Measurements from ENCODE around the gene GREM1. TPM values are rescaled to one million over a fixed set of nuclear protein-coding genes. Genes with fewer than 3 reads are reported as not detected.

Gene GREM1
- total RNA-seq, 1 donor from 2014 or later, result not detected

- H3K27ac Mint-ChIP-seq, result no peak overlapping the region
- H3K9me3 Mint-ChIP-seq, result peaks cover 9% of the 10 kb centered on the region
- intact Hi-C loops (cut with micrococcal nuclease), result no loop called here
- no peaks in the 10 kb centered on the region for H3K36me3 Mint-ChIP-seq (ENCODE audit: low read depth)
- no peaks in the 10 kb centered on the region for H3K4me1 Mint-ChIP-seq
- H3K4me3 Mint-ChIP-seq, result no peak overlapping the region
- peaks cover 50% of the 10 kb centered on the region for H3K27me3 Mint-ChIP-seq
- DNase-seq, result peak; percentile 59
Measured at GRCh38 chr15:32730677-32731654, 13.2 kb downstream of the GREM1 start.

GRCh38 chr15:32732574-32733157, 14.9 kb downstream of the GREM1 start:
- intact Hi-C loops (cut with micrococcal nuclease), result no loop called here
- Mint-ChIP-seq H3K4me1 (no peaks in the 10 kb centered on the region), H3K4me3 (no peak overlapping the region), H3K36me3 (ENCODE audit: low read depth) (no peaks in the 10 kb centered on the region), H3K27me3 (peaks cover 50% of the 10 kb centered on the region), H3K9me3 (no peaks in the 10 kb centered on the region), H3K27ac (no peak overlapping the region)
- DNase-seq, result no peak

DNA sequence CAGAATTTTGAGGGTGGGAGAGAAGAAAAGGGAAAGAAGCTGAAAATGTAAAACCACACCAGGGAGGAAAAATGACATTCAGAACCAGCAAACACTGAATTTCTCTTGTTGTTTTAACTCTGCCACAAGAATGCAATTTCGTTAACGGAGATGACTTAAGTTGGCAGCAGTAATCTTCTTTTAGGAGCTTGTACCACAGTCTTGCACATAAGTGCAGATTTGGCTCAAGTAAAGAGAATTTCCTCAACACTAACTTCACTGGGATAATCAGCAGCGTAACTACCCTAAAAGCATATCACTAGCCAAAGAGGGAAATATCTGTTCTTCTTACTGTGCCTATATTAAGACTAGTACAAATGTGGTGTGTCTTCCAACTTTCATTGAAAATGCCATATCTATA, 15.5 kb downstream of the GREM1 start:
- H3K27me3 Mint-ChIP-seq, result peaks cover 47% of the 10 kb centered on the region
- intact Hi-C loops (cut with micrococcal nuclease), result no loop called here
- H3K36me3 Mint-ChIP-seq (ENCODE audit: low read depth), result no peaks in the 10 kb centered on the region

DNA sequence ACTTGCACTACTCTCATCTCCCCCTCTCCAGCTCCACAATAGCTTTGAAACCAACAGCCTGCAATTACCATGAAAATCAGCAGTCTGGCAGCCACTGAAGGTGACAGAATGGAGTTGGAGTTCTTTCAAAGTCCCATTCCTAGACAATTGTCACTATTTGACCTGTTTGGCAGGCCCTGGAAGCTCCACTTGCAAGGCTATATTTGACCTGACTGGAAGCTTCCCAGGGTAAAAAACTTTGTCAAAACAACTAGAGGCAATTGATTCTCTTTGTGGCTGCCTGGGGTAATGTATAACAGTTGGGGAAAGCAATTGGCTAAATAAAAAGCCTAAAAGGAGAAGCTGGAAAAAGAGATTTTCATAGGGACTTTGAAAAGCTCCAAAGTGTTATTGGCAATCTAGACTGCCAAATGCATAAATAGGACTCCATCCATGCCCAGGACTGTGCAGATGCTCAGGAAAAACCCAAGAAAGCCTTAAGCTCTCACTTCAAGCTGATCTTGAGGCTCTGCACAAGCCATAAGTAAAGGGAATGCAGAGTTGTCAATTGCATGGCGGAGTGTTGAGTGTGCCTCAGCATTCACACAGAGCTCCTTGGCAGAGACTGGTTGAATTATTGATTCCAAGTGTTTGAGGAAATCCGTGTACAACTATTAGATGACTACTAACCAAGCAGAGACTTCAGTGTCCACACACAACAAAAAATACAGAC, 18.3 kb downstream of the GREM1 start:
- Mint-ChIP-seq H3K4me1 (no peaks in the 10 kb centered on the region), H3K27ac (no peak overlapping the region), H3K4me3 (no peak overlapping the region), H3K27me3 (peaks cover 55% of the 10 kb centered on the region), H3K9me3 (no peaks in the 10 kb centered on the region), H3K36me3 (ENCODE audit: low read depth) (no peaks in the 10 kb centered on the region)
- DNase-seq, result peak; percentile 27
- intact Hi-C loops (cut with micrococcal nuclease), result no loop called here

More for the DNA sequence above, 15.5 kb downstream of the GREM1 start:
- no peaks in the 10 kb centered on the region for H3K9me3 Mint-ChIP-seq
- H3K27ac Mint-ChIP-seq, result no peak overlapping the region
- no peaks in the 10 kb centered on the region for H3K4me1 Mint-ChIP-seq
- DNase-seq, result no peak
- no peak overlapping the region for H3K4me3 Mint-ChIP-seq

DNA sequence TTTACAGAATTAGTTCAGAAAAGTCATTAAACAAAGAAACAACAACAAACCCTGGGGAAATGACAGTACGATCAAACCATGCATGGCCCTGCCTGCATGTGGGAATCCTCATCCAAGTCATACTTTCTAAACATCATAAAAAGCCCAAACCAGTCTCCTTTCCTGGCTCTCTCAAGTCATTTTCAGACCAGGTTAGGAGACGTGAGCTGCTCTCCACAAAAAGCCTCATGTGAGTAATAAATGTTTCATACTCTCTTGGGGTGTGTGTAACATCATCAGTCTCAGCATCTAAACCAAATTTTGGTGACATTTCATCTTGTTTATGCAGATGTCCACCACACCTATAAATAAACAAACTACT, 18.9 kb downstream of the GREM1 start:
- H3K4me1 Mint-ChIP-seq, result no peaks in the 10 kb centered on the region
- H3K9me3 Mint-ChIP-seq, result no peaks in the 10 kb centered on the region
- H3K4me3 Mint-ChIP-seq, result no peak overlapping the region
- peaks cover 51% of the 10 kb centered on the region for H3K27me3 Mint-ChIP-seq
- no peak for DNase-seq
- no peak overlapping the region for H3K27ac Mint-ChIP-seq
- intact Hi-C loops (cut with micrococcal nuclease), result no loop called here
- H3K36me3 Mint-ChIP-seq (ENCODE audit: low read depth), result no peaks in the 10 kb centered on the region

GRCh38 chr15:32737304-32737703, 19.5 kb downstream of the GREM1 start:
- H3K36me3 Mint-ChIP-seq (ENCODE audit: low read depth), result no peaks in the 10 kb centered on the region
- no peaks in the 10 kb centered on the region for H3K9me3 Mint-ChIP-seq
- no peak for DNase-seq
- no peak overlapping the region for H3K4me3 Mint-ChIP-seq
- no peak overlapping the region for H3K27ac Mint-ChIP-seq
- no peaks in the 10 kb centered on the region for H3K4me1 Mint-ChIP-seq
- H3K27me3 Mint-ChIP-seq, result peaks cover 47% of the 10 kb centered on the region
- intact Hi-C loops (cut with micrococcal nuclease), result no loop called here

- no peaks in the 10 kb centered on the region for H3K36me3 Mint-ChIP-seq (ENCODE audit: low read depth)
- H3K27me3 Mint-ChIP-seq, result peaks cover 46% of the 10 kb centered on the region
- no peak overlapping the region for H3K27ac Mint-ChIP-seq
- H3K4me1 Mint-ChIP-seq, result no peaks in the 10 kb centered on the region
- no peak overlapping the region for H3K4me3 Mint-ChIP-seq
- DNase-seq, result no peak
- peaks cover 6% of the 10 kb centered on the region for H3K9me3 Mint-ChIP-seq
- intact Hi-C loops (cut with micrococcal nuclease), result no loop called here
Measured at GRCh38 chr15:32738666-32739065, 20.9 kb downstream of the GREM1 start.

DNA sequence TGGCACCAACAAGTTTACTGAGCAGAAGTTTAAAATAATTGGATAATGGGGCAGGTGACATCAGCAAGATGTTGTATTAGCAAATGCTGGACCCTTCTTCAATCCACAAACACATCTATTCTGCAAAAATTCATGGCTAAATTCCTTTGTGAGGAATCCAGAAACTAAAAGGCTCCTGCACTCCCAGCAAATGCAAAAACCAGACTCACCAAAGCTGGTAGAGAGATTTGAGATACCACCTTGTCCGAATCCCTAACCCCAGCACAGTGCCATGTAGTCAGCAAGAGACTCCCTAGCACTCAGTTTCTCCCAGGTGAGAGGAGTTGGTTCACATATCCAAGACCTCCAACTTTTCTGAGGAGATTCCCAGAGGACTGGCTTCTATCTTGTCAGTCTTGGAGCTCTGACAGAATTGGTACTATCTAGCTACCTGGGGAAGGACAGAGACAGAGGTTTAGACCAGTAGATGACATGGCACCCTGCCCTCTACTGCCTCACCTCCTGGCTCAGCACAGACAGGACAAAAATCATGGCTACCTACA, 21.8 kb downstream of the GREM1 start:
- peaks cover 6% of the 10 kb centered on the region for H3K9me3 Mint-ChIP-seq
- H3K27ac Mint-ChIP-seq, result no peak overlapping the region
- H3K27me3 Mint-ChIP-seq, result peaks cover 42% of the 10 kb centered on the region
- no peaks in the 10 kb centered on the region for H3K4me1 Mint-ChIP-seq
- no peak overlapping the region for H3K4me3 Mint-ChIP-seq
- H3K36me3 Mint-ChIP-seq (ENCODE audit: low read depth), result no peaks in the 10 kb centered on the region
- intact Hi-C loops (cut with micrococcal nuclease), result no loop called here
- DNase-seq, result no peak

DNA sequence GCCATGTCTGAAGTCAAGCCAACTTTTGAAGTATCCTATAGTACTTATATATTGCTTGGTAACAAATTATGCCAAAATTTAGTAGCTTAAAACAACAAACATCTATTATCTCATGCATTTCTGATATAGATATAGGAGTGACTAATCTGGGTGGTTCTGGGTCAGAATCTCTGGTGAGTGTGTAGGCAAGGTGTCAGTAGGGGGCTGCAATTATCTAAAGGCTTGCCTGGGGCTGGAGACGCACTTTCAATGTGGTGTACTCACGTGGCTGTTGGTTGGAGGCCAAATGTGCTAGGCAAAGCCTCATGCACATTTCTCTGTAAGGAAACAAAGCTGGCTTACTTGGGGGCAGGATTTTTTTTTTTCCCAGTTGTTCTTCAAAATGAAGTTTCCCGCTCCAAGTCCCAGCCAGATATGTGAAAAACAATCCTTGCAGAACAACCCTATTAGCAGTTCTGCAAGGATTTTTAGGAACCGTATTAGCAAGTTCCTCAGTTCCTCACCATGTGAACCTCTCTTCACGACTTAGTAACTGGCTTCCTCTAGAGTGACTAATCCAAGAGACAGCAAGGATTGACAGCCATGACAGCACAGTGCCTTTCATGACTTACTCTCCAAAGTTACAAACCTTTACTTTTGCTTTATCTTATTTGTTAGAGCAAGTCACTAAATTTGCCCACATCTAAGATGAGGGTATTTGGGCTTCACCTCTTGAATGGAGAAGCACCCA, 25.8 kb downstream of the GREM1 start:
- no peaks in the 10 kb centered on the region for H3K4me1 Mint-ChIP-seq
- H3K27ac Mint-ChIP-seq, result no peak overlapping the region
- intact Hi-C loops (cut with micrococcal nuclease), result no loop called here
- H3K36me3 Mint-ChIP-seq (ENCODE audit: low read depth), result no peaks in the 10 kb centered on the region
- no peak for DNase-seq
- H3K9me3 Mint-ChIP-seq, result peaks cover 6% of the 10 kb centered on the region
- H3K27me3 Mint-ChIP-seq, result peaks cover 28% of the 10 kb centered on the region
- H3K4me3 Mint-ChIP-seq, result no peak overlapping the region

DNA sequence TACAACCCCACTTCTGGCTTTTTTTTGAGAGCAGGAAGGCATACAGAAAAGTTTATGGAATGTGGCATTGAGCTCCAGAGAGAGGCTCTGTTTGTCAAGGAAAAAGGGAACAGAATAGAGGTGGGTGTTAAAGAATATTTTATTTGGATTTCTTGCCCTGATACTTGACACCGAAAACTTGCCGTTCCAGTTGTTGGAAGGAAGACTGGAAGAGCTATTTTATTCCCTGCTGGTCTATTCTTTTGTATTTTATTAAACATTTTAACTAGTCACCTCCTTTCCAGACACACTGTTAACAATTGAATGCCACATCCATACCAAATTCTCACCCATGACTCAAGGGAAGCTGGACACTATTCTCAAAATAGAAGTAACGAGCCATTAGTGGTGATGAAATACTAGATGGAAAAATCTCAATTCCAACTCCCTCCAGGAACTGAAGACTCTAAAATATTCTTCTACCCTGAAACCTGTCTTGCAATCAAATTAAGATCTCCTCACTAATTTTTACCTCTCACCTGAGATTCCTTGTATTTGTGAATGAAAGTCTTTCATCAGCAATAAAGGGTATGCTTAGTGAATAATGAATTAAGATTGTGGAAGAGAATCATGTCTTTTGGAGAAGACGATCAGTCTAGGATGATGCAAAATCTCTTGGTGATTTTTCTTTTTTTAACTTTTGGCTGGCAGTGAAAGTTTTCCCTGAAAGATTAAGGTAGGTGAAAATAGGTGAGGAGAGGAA, 28.5 kb downstream of the GREM1 start:
- Mint-ChIP-seq H3K9me3 (peaks cover 6% of the 10 kb centered on the region), H3K27ac (no peak overlapping the region), H3K27me3 (peaks cover 13% of the 10 kb centered on the region), H3K4me1 (no peaks in the 10 kb centered on the region), H3K36me3 (ENCODE audit: low read depth) (no peaks in the 10 kb centered on the region), H3K4me3 (no peak overlapping the region)
- no peak for DNase-seq
- intact Hi-C loops (cut with micrococcal nuclease), result no loop called here

DNA sequence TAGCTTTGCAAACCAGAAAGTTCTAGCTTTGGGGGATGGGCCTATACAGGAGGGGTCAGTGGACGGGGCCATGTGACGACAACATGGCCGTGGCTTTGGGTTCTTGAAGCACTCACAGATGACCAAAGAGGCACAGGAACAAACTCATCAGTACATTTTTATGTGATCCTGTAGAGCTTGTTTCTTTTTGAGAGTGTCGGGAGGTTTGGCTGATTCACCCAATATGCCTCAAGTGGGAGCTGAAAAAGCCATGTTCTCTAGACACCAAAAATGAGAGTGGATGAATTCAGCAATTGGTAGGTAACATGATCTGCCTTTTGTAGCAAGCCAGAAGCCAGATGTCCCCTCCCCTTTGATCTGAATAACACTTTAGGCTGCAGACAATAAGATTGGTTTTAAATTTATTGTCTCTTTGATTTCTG, 30.1 kb downstream of the GREM1 start:
- Mint-ChIP-seq H3K27ac (no peak overlapping the region), H3K27me3 (peaks cover 10% of the 10 kb centered on the region), H3K4me1 (no peaks in the 10 kb centered on the region), H3K36me3 (ENCODE audit: low read depth) (no peaks in the 10 kb centered on the region), H3K9me3 (peaks cover under 1% of the 10 kb centered on the region), H3K4me3 (no peak overlapping the region)
- intact Hi-C loops (cut with micrococcal nuclease), result no loop called here
- no peak for DNase-seq

DNA sequence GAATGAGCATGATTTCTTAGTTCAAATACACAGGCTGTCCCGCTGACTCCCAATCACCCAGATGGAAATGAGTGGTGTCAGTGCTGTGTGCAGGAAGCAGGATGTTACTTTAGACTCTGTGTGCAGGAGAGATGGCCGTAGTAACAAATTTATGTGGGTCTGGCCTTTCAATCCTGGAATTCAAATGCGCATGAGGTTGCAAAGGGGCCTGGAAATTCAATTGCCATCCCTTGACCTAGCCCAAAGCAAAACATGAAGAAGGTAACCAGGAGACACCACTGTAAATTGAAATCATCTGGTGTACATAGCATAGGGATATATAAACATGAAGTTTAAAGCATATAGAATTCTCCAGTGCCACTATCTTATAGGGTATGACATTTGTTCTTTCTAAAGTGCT, 33.2 kb downstream of the GREM1 start:
- Mint-ChIP-seq H3K9me3 (no peaks in the 10 kb centered on the region), H3K36me3 (ENCODE audit: low read depth) (no peaks in the 10 kb centered on the region), H3K4me1 (no peaks in the 10 kb centered on the region), H3K4me3 (no peak overlapping the region), H3K27me3 (peaks cover 3% of the 10 kb centered on the region), H3K27ac (no peak overlapping the region)
- DNase-seq, result no peak
- intact Hi-C loops (cut with micrococcal nuclease), result no loop called here

DNA sequence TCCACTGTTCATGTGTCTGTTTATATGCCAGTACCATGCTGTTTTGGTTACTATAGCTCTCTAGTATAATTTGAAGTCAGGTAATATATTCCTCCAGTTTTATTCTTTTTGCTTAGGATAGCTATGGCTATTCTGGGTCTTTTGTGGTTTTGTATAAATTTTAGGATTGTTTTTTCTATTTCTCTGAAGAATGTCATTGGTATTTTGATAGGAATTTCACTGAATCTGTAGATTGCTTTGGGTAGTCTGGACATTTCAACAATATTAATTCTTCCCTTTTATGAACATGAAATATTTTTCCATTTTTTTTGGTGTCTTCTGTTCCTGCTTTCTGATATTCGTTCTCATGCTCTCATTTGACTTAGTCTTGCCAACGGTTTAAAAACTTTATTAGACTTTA, 39.6 kb downstream of the GREM1 start:
- Mint-ChIP-seq H3K36me3 (ENCODE audit: low read depth) (no peaks in the 10 kb centered on the region), H3K27ac (no peak overlapping the region), H3K9me3 (no peaks in the 10 kb centered on the region), H3K4me3 (no peak overlapping the region), H3K4me1 (no peaks in the 10 kb centered on the region), H3K27me3 (peaks cover 16% of the 10 kb centered on the region)
- no peak for DNase-seq
- intact Hi-C loops (cut with micrococcal nuclease), result no loop called here

Measured in activated CD4-positive, alpha-beta T cell treated with anti-CD3 and anti-CD28 coated beads, Interleukin-2, amount 10 ng/mL, durations not matched to agents 24 days and 14 days (primary cell).